IMR-90 (cell line): ENCODE data around the gene NAPSA. TPM values are rescaled to one million over a fixed set of nuclear protein-coding genes. Genes with fewer than 3 reads are reported as not detected.

Source experiments
- ATAC-seq: fragments of 200-7000 bp; cut with Tn5 transposase; 2 replicates; pipeline ENCODE4 v1.9.1; 2020; ENCODE audit warnings: low read depth, mild to moderate bottlenecking, moderate library complexity
- BruUV-seq: library from RNA; stranded (reverse); fragments of 400-500 nt; replicated peaks from 2 replicates; lab custom pipeline; 2021; lab: Mats Ljungman, UMichigan
- CTCF ChIA-PET: fragments of 300-600 bp; formaldehyde crosslinking; extraction: SDS; loops from one replicate; lab custom pipeline; 2021; ENCODE audit warnings: antibody characterized with exemption; lab: Yijun Ruan, JAX
- POLR2A ChIA-PET: fragments of 300-600 bp; sonication (Branson Sonifier 250); formaldehyde crosslinking; loops from one replicate; lab custom pipeline; 2022; ENCODE audit warnings: antibody characterized with exemption; ENCODE audit not compliant: unreplicated experiment; lab: Charles Lee
- DNase-seq: peaks from one replicate; pipeline ENCODE4 v3.0.0; 2013
- H2AFZ ChIP-seq: replicated peaks from 2 replicates; pipeline ENCODE3; 2013; ENCODE audit warnings: low read length, mild to moderate bottlenecking; ENCODE audit not compliant: poor library complexity
- H2AK5ac ChIP-seq: 2 replicates; pipeline ENCODE4 v1.6.1; 2013; ENCODE audit warnings: low read depth, low read length, inconsistent platforms
- H2AK9ac ChIP-seq: replicated peaks from 2 replicates; pipeline ENCODE3; 2013; ENCODE audit warnings: mild to moderate bottlenecking, low read depth, low read length, moderate library complexity; ENCODE audit not compliant: poor library complexity
- H2BK120ac ChIP-seq: 2 replicates; pipeline ENCODE4 v1.6.1; 2013; ENCODE audit warnings: low read depth, low read length, inconsistent platforms
- H2BK15ac ChIP-seq: 3 replicates; pipeline ENCODE4 v1.6.1; 2013; ENCODE audit warnings: low read depth, low read length, inconsistent platforms
- H2BK20ac ChIP-seq: 2 replicates; pipeline ENCODE4 v1.6.1; 2013; ENCODE audit warnings: low read depth, mild to moderate bottlenecking, inconsistent platforms, low read length, moderate library complexity
- H2BK5ac ChIP-seq: 2 replicates; pipeline ENCODE4 v1.6.1; 2013; ENCODE audit warnings: mild to moderate bottlenecking, low read depth, low read length, inconsistent platforms; ENCODE audit not compliant: poor library complexity, severe bottlenecking
- H3K14ac ChIP-seq: replicated peaks from 2 replicates; pipeline ENCODE4 v1.6.1; 2013; ENCODE audit warnings: low read depth, low read length, inconsistent platforms
- H3K18ac ChIP-seq: 2 replicates; pipeline ENCODE4 v1.6.1; 2013; ENCODE audit warnings: low read depth, low read length, control low read depth
- H3K23ac ChIP-seq: 2 replicates; pipeline ENCODE4 v1.6.1; 2013; ENCODE audit warnings: low read depth, low read length, inconsistent platforms
- H3K27ac ChIP-seq: 2 replicates; pipeline ENCODE4 v1.5.1; 2013; ENCODE audit warnings: mild to moderate bottlenecking, control low read depth, low read length; ENCODE audit not compliant: insufficient read depth
- H3K27me3 ChIP-seq: 2 replicates; pipeline ENCODE4 v1.6.1; 2013; ENCODE audit warnings: low read length; ENCODE audit not compliant: control insufficient read depth, insufficient read depth
- H3K36me3 ChIP-seq: 2 replicates; pipeline ENCODE4 v1.6.1; 2013; ENCODE audit warnings: low read length, mixed read lengths; ENCODE audit not compliant: control insufficient read depth, insufficient read depth
- H3K4ac ChIP-seq: 2 replicates; pipeline ENCODE4 v1.6.1; 2013; ENCODE audit warnings: low read depth, low read length, inconsistent platforms
- H3K4me1 ChIP-seq: 2 replicates; pipeline ENCODE4 v1.6.1; 2013; ENCODE audit warnings: low read length, mixed read lengths; ENCODE audit not compliant: control insufficient read depth, insufficient read depth
- H3K4me2 ChIP-seq: 2 replicates; pipeline ENCODE4 v1.6.1; 2013; ENCODE audit warnings: low read depth, mild to moderate bottlenecking, control low read depth, low read length, moderate library complexity
- H3K4me3 ChIP-seq: 2 replicates; pipeline ENCODE4 v1.5.1; 2013; ENCODE audit warnings: low read depth, mild to moderate bottlenecking, control low read depth, low read length, moderate library complexity; ENCODE audit not compliant: insufficient read depth
- H3K56ac ChIP-seq: 2 replicates; pipeline ENCODE4 v1.6.1; 2013; ENCODE audit warnings: low read length, inconsistent platforms; ENCODE audit not compliant: insufficient read depth; ENCODE audit errors: extremely low read depth
- H3K79me1 ChIP-seq, 2 experiments: 2 replicates each; pipeline ENCODE4 v1.6.1; 2013; ENCODE audit warnings: low read length in 2 of 2, inconsistent platforms in 1 of 2, low read depth in 1 of 2
- H3K9ac ChIP-seq: 2 replicates; pipeline ENCODE4 v1.6.1; 2013; ENCODE audit warnings: low read depth, low read length, control low read depth
- H3K9me1 ChIP-seq: 2 replicates; pipeline ENCODE4 v1.6.1; 2013; ENCODE audit warnings: low read length, inconsistent platforms; ENCODE audit not compliant: insufficient read depth
- H3K9me3 ChIP-seq: 2 replicates; pipeline ENCODE4 v1.6.1; 2013; ENCODE audit warnings: low read length; ENCODE audit not compliant: control insufficient read depth, insufficient read depth
- H4K20me1 ChIP-seq: 2 replicates; pipeline ENCODE4 v1.6.1; 2013; ENCODE audit warnings: low read length, inconsistent platforms; ENCODE audit not compliant: insufficient read depth
- H4K5ac ChIP-seq: 2 replicates; pipeline ENCODE4 v1.6.1; 2013; ENCODE audit warnings: mild to moderate bottlenecking, low read depth, low read length, control low read depth
- H4K8ac ChIP-seq, 2 experiments: 2 replicates each; pipeline ENCODE4 v1.6.1; 2013; ENCODE audit warnings: low read depth in 2 of 2, low read length in 2 of 2, control low read depth in 1 of 2, inconsistent platforms in 1 of 2
- H4K91ac ChIP-seq: 2 replicates; pipeline ENCODE4 v1.6.1; 2013; ENCODE audit warnings: low read depth, low read length, inconsistent platforms; ENCODE audit not compliant: insufficient read depth
- RAD21 ChIP-seq: IDR thresholded peaks from 2 replicates; pipeline ENCODE4 v1.6.1; 2012; ENCODE audit warnings: low read length, improper control_type of control experiment
- RCOR1 ChIP-seq: IDR thresholded peaks from 2 replicates; pipeline ENCODE4 v1.6.1; 2012; ENCODE audit warnings: mild to moderate bottlenecking, low read length, improper control_type of control experiment; ENCODE audit not compliant: insufficient replicate concordance
- RFX5 ChIP-seq: IDR thresholded peaks from 2 replicates; pipeline ENCODE4 v1.8.0; 2012; ENCODE audit warnings: low read depth, mild to moderate bottlenecking, low read length, moderate library complexity
- SMC3 ChIP-seq: fragments of 150-350 bp; IDR thresholded peaks from 2 replicates; pipeline ENCODE4 v1.6.1; 2016; ENCODE audit warnings: low read depth, mild to moderate bottlenecking, antibody characterized with exemption, low read length, moderate library complexity
- WGBS, 2 experiments: methylation state at CpG; one replicate each; pipeline versions ENCODE4 v1.1.5 to v1.1.7; 2013; ENCODE audit warnings: missing lambda C conversion rate in 2 of 2; ENCODE audit not compliant: insufficient read length in 1 of 2; ENCODE audit errors: extremely low coverage in 2 of 2; 5-methylcytosine and 5-hydroxymethylcytosine counted together
- dilution Hi-C: fragments of 300-500 bp; cut with HindIII; formaldehyde crosslinking; loops from one replicate; pipeline ENCODE4 v1.14.3; 2018; ENCODE audit warnings: low sequenced_read_pairs; ENCODE audit not compliant: unreplicated experiment
- in situ Hi-C: fragments of 300-500 bp; cut with MboI; formaldehyde crosslinking; loops from 3 replicates; pipeline ENCODE4 v1.14.3; 2019; ENCODE audit warnings: low sequenced_read_pairs, inconsistent platforms, mixed read lengths
- intact Hi-C: fragments of 100-400 bp; cut with micrococcal nuclease; formaldehyde crosslinking; loops from 2 replicates; pipeline ENCODE4 v1.10.0; 2022
- polyA plus RNA-seq, 3 experiments: library from polyadenylated mRNA; depleted of rRNA; stranded (reverse); fragments of >200 nt; gene quantifications; 2 replicates each; pipeline ENCODE4 v1.2.3, GENCODE V29; 2012; ENCODE audit warnings: low replicate concordance in 1 of 3
- total RNA-seq: library from RNA; depleted of rRNA; stranded (reverse); fragments of >200 nt; gene quantifications from 2 replicates; pipeline ENCODE4 v1.2.3, GENCODE V29; 2012
- TF ChIP-seq, protein P1 (sequence below): fragments of 150-350 bp; IDR thresholded peaks from 2 replicates; pipeline ENCODE4 v1.6.1; 2017; ENCODE audit warnings: mild to moderate bottlenecking, antibody characterized with exemption, low read length, low read depth

NAPSA gene
- total and polyA plus RNA-seq, 2 of the 4 experiments (the other 2 are of a cell fraction), result 0.39 TPM; not detected in 1

DNA sequence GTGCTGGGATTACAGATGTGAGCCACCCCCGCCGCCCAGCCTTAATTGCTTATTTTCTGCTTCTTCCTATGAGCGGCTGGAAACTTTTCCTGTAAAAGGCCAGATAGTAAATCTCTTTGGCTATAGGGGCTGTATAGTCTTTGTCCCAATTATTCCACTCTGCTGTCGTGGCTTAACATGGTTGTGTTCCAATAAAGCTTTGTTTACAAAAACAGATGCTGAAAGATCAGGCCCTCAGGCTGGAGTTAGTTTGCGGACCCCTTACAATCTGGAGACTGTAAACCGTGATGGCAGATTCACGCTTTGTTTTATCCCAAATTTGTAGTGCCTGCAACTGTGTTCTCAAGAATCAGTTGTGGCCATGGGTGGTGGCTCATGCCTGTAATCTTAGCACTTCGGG lies 47.0 kb downstream of the NAPSA start:
- no peak overlapping the region for H2BK15ac ChIP-seq
- H2BK5ac ChIP-seq, result no peak overlapping the region
- no peak for TF ChIP-seq SMC3
- no peak for TF ChIP-seq RCOR1
- no peak for TF ChIP-seq RAD21
- TF ChIP-seq, protein P1, sequence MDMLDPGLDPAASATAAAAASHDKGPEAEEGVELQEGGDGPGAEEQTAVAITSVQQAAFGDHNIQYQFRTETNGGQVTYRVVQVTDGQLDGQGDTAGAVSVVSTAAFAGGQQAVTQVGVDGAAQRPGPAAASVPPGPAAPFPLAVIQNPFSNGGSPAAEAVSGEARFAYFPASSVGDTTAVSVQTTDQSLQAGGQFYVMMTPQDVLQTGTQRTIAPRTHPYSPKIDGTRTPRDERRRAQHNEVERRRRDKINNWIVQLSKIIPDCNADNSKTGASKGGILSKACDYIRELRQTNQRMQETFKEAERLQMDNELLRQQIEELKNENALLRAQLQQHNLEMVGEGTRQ, result no peak
- no peak for TF ChIP-seq RFX5
- H2AFZ ChIP-seq, result no peak overlapping the region
- no peak overlapping the region for H3K27ac ChIP-seq
- dilution Hi-C loops (no loop called here), intact Hi-C loops (no loop called here), in situ Hi-C loops (no loop called here)
- H3K4ac ChIP-seq, result no peak overlapping the region
- no peaks in the 10 kb centered on the region for H4K20me1 ChIP-seq
- no peaks in the 10 kb centered on the region for H3K79me1 ChIP-seq
- no peaks in the 10 kb centered on the region for H3K36me3 ChIP-seq
- no peak overlapping the region for H4K5ac ChIP-seq
- no peak overlapping the region for H2AK5ac ChIP-seq
- H2AK9ac ChIP-seq, result no peak overlapping the region
- H3K27me3 ChIP-seq, result peaks cover 20% of the 10 kb centered on the region
- DNase-seq (no peak), ATAC-seq (no peak)
- ChIA-PET CTCF (no interaction called here), POLR2A (no interaction called here)
- H4K91ac ChIP-seq, result no peak overlapping the region
- no peak overlapping the region for H2BK20ac ChIP-seq
- no peak overlapping the region for H2BK120ac ChIP-seq
- no peaks in the 10 kb centered on the region for H3K9me1 ChIP-seq
- no peaks in the 10 kb centered on the region for H3K4me1 ChIP-seq
- no peaks in the 10 kb centered on the region for H3K9me3 ChIP-seq
- H4K8ac ChIP-seq, result no peak overlapping the region
- no peak overlapping the region for H3K56ac ChIP-seq
- H3K23ac ChIP-seq, result no peak overlapping the region
- no peak overlapping the region for H3K4me3 ChIP-seq
- no peak overlapping the region for H3K18ac ChIP-seq
- no TSS peak for BruUV-seq
- WGBS, 2 experiments, result 67% methylated on average over 3 of the region's 8 CpGs; no CpG with 5 or more reads in 1 of the 2 experiments
- H3K4me2 ChIP-seq, result no peak overlapping the region
- no peak overlapping the region for H3K14ac ChIP-seq
- H3K9ac ChIP-seq, result no peak overlapping the region
